Transverse colon (tissue), 4 donors: ENCODE measurements around the gene RHOC. TPM values are rescaled to one million over a fixed set of nuclear protein-coding genes. Genes with fewer than 3 reads are reported as not detected.
A peak's percentile ranks its signal among the peaks of the same experiment; 100 is the strongest.
"Not testable (repeated sequence)": the region's sequence is repeated elsewhere in the genome, so short reads cannot be mapped to it uniquely, and the experiment has no call there.

Source experiments
- DNase-seq: peaks from one replicate; pipeline ENCODE4 v3.0.0-alpha.2; 2019
- H3K27ac ChIP-seq, 4 donors: fragments of 200-600 bp; sonication (generic); 2 replicates each; pipeline ENCODE4 v1.5.1; 2016 to 2018; ENCODE audit warnings: inconsistent platforms in 4 of 4
- H3K27me3 ChIP-seq: fragments of 200-600 bp; sonication (generic); 2 replicates; pipeline ENCODE4 v1.5.1; 2017; ENCODE audit warnings: inconsistent platforms
- H3K36me3 ChIP-seq, 4 donors: fragments of 200-600 bp; sonication (generic); 2 replicates each; pipeline ENCODE4 v1.5.1; 2017 to 2019; ENCODE audit warnings: inconsistent platforms in 4 of 4
- H3K4me1 ChIP-seq, 4 donors: fragments of 200-600 bp; sonication (generic); 2 replicates each; pipeline ENCODE4 v1.5.1; 2017 to 2020; ENCODE audit warnings: inconsistent platforms in 4 of 4
- H3K4me3 ChIP-seq, 4 donors: fragments of 200-600 bp; sonication (generic); 1 replicate in 1 of 4; 2 replicates in 3 of 4; pipeline versions ENCODE4 v1.5.1 to v1.6.1; 2017 to 2019; ENCODE audit warnings: inconsistent platforms in 4 of 4
- H3K9me3 ChIP-seq, 2 donors: fragments of 200-600 bp; sonication (generic); 2 replicates each; pipeline ENCODE4 v1.5.1; 2017 to 2019; ENCODE audit warnings: inconsistent platforms in 2 of 2
- CTCF ChIP-seq, 5 experiments: fragments of 200-600 bp in 3 of 5; fragments of 450-650 bp in 2 of 5; sonication (generic) in 3 of 5; IDR thresholded peaks; 1 replicate in 2 of 5; 2 replicates in 3 of 5; pipeline ENCODE4 v1.5.1; 2016 to 2017; ENCODE audit warnings: antibody characterized with exemption in 5 of 5, inconsistent platforms in 3 of 5, mild to moderate bottlenecking in 2 of 5, moderate library complexity in 1 of 5
- EP300 ChIP-seq: sonication (generic); formaldehyde crosslinking; IDR thresholded peaks from one replicate; pipeline ENCODE4 v1.6.1; 2017; ENCODE audit warnings: antibody characterized with exemption, low read depth
- POLR2A ChIP-seq: fragments of 450-650 bp; IDR thresholded peaks from one replicate; pipeline ENCODE4 v1.6.1; 2016; ENCODE audit warnings: antibody characterized with exemption, mild to moderate bottlenecking, moderate library complexity
- POLR2AphosphoS5 ChIP-seq, 3 donors: sonication (generic); formaldehyde crosslinking; IDR thresholded peaks; one replicate each; pipeline ENCODE4 v1.6.1; 2016; ENCODE audit warnings: antibody characterized with exemption in 3 of 3
- WGBS, 2 donors: methylation state at CpG; one replicate each; pipeline ENCODE4 v1.1.5; 2018; ENCODE audit warnings: low coverage in 1 of 2; 5-methylcytosine and 5-hydroxymethylcytosine counted together
- in situ Hi-C, 4 donors: fragments of 200-750 bp; cut with MboI; loops; one replicate each; pipeline versions ENCODE4 v1.15.0 to v1.15.1; 2017; ENCODE audit warnings: low sequenced_read_pairs in 3 of 4, low pct_ligation_motif_present in 1 of 4, low pct_unique_long_range_greater_than_20kb in 1 of 4
- intact Hi-C: fragments of 100-400 bp; cut with DNase I; formaldehyde crosslinking; loops from one replicate; pipeline ENCODE4 v1.15.1; 2023; ENCODE audit warnings: low total_unique reads
- total RNA-seq, 4 donors: library from RNA; depleted of rRNA; stranded (reverse); fragments of >200 nt; gene quantifications; one replicate each; pipeline ENCODE4 v1.1.0, GENCODE V29; 2016

The RHOC gene
- total RNA-seq, 4 donors from 2014 or later = 438 to 737 (median 617) TPM

- no peaks in the 10 kb centered on the region for H3K27me3 ChIP-seq
- 80 to 87% methylated on average over 4 to 8 of the region's 8 CpGs for WGBS, 2 donors
- no peaks in the 10 kb centered on the region for H3K36me3 ChIP-seq
- no peak for DNase-seq
- no peaks in the 10 kb centered on the region for H3K9me3 ChIP-seq
- H3K4me1 ChIP-seq = peaks cover 0 to 18% (median 13%) of the 10 kb centered on the region in 4 donors
- no peak overlapping the region for H3K27ac ChIP-seq
- no peak overlapping the region for H3K4me3 ChIP-seq
- TF ChIP-seq CTCF (IDR thresholded peaks at IDR 0.05) = no peak
- no peak for TF ChIP-seq EP300
- TF ChIP-seq POLR2AphosphoS5 (IDR thresholded peaks at IDR 0.05) = no peak
- no peak for TF ChIP-seq POLR2A
- intact Hi-C loops (no loop called here), in situ Hi-C loops (loop anchor here in 3 of 4 donors (10.0 to 25.0 kb wide), 4 partner anchors 81 to 351 kb away; partner anchors contain the start of gene LRIG2 (in 2 of the 3))
Measured at GRCh38 chr1:112723511-112723839, 16.5 kb upstream of the RHOC start.

- Histone ChIP-seq H3K36me3 (no peaks in the 10 kb centered on the region), H3K27me3 (no peaks in the 10 kb centered on the region), H3K27ac (no peak overlapping the region), H3K4me3 (peak overlapping the region in 2 of 4 donors; percentile 9 to 23), H3K9me3 (no peaks in the 10 kb centered on the region), H3K4me1 (peaks cover 0 to 20% (median 14%) of the 10 kb centered on the region in 4 donors)
- intact Hi-C loops (no loop called here), in situ Hi-C loops (loop anchor here in 3 of 4 donors (10.0 to 25.0 kb wide), 4 partner anchors 82 to 352 kb away; partner anchors contain the start of gene LRIG2 (in 2 of the 3))
- no peak for DNase-seq
- TF ChIP-seq EP300 (no peak), CTCF (IDR thresholded peaks at IDR 0.05) (no peak), POLR2A (no peak), POLR2AphosphoS5 (IDR thresholded peaks at IDR 0.05) (no peak)
- 25 to 56% methylated on average over 4 to 34 of the region's 35 CpGs for WGBS, 2 donors
Measured at GRCh38 chr1:112722601-112723510, 15.9 kb upstream of the RHOC start.

- no peak for TF ChIP-seq EP300
- WGBS, 2 donors = 79% methylated on average over 9 of the region's 10 CpGs; no CpG with 5 or more reads in 1 of the 2 donors
- in situ Hi-C loops = loop anchor here in 3 of 4 donors (10.0 to 25.0 kb wide), 4 partner anchors 83 to 353 kb away; partner anchors contain the start of gene LRIG2 (in 2 of the 3)
- Histone ChIP-seq H3K9me3 (no peaks in the 10 kb centered on the region), H3K36me3 (no peaks in the 10 kb centered on the region), H3K27me3 (no peaks in the 10 kb centered on the region), H3K4me3 (no peak overlapping the region), H3K4me1 (peaks cover 0 to 20% (median 14%) of the 10 kb centered on the region in 4 donors), H3K27ac (no peak overlapping the region)
- intact Hi-C loops = no loop called here
- no peak for DNase-seq
Measured at GRCh38 chr1:112721966-112722524, 15.1 kb upstream of the RHOC start.

GRCh38 chr1:112721294-112721693 is 14.4 kb upstream of the RHOC start:
- in situ Hi-C loops = loop anchor here in 3 of 4 donors (10.0 to 25.0 kb wide), 4 partner anchors 84 to 354 kb away; partner anchors contain the start of gene LRIG2 (in 2 of the 3)
- WGBS, 2 donors = 73 to 93% methylated on average over 2 of the region's 2 CpGs
- H3K36me3 ChIP-seq, H3K4me3 ChIP-seq, H3K9me3 ChIP-seq, DNase-seq, H3K27me3 ChIP-seq, intact Hi-C loops, H3K27ac ChIP-seq: not testable (repeated sequence)
- H3K4me1 ChIP-seq = peaks cover 0 to 22% (median 16%) of the 10 kb centered on the region in 4 donors

- Histone ChIP-seq H3K4me3 (no peak overlapping the region), H3K27me3 (no peaks in the 10 kb centered on the region), H3K27ac (no peak overlapping the region), H3K4me1 (peaks cover 0 to 27% (median 20%) of the 10 kb centered on the region in 4 donors), H3K9me3 (no peaks in the 10 kb centered on the region), H3K36me3 (no peaks in the 10 kb centered on the region)
- in situ Hi-C loops = loop anchor here in 3 of 4 donors (10.0 to 25.0 kb wide), 4 partner anchors 84 to 354 kb away; partner anchors contain the start of gene LRIG2 (in 2 of the 3)
- TF ChIP-seq EP300 (no peak), POLR2AphosphoS5 (IDR thresholded peaks at IDR 0.05) (no peak), CTCF (IDR thresholded peaks at IDR 0.05) (no peak), POLR2A (no peak)
- DNase-seq = no peak
- WGBS, 2 donors = 61 to 77% methylated on average over 3 of the region's 3 CpGs
- intact Hi-C loops = no loop called here
Measured at GRCh38 chr1:112720800-112721199, 13.9 kb upstream of the RHOC start.
